Measurements from ENCODE around the gene TRMT10B.
"Not testable (repeated sequence)": the region's sequence is repeated elsewhere in the genome, so short reads cannot be mapped to it uniquely, and the experiment has no call there.

The TRMT10B gene

GRCh38 chr9:37800631-37801286, 47.2 kb downstream of the TRMT10B start, which contains the start of gene DCAF10 (continued):
- TF ChIP-seq PATZ1 (CRISPR knock-in tag; IDR thresholded peaks at IDR 0.05; ENCODE audit: borderline replicate concordance) (no peak), SNAI2 (CRISPR knock-in tag; IDR thresholded peaks at IDR 0.05) (no peak), CSRNP3 (CRISPR knock-in tag; IDR thresholded peaks at IDR 0.05) (no peak), TOX (CRISPR knock-in tag; IDR thresholded peaks at IDR 0.05; ENCODE audit: borderline replicate concordance) (no peak), ZNF8 (CRISPR knock-in tag; IDR thresholded peaks at IDR 0.05) (no peak), ESRRG (CRISPR knock-in tag; IDR thresholded peaks at IDR 0.05) (no peak)

GRCh38 chr9:37801287-37801850, 47.8 kb downstream of the TRMT10B start:
- no peak for TF ChIP-seq OSR1 (CRISPR knock-in tag; IDR thresholded peaks at IDR 0.05)
- peak; percentile 70 for ATAC-seq

GRCh38 chr9:37801959-37802711, 48.5 kb downstream of the TRMT10B start:
- ATAC-seq: no peak
- TF ChIP-seq ZNF565 (CRISPR knock-in tag; conservative IDR thresholded peaks at IDR 0.05; ENCODE audit: low read depth): no peak
- no peak for TF ChIP-seq CREB5 (CRISPR knock-in tag; IDR thresholded peaks at IDR 0.05; ENCODE audit: low read depth)

GRCh38 chr9:37806271-37806670, 52.7 kb downstream of the TRMT10B start:
- ATAC-seq: no peak
- TF ChIP-seq ZC3H10 (CRISPR knock-in tag; IDR thresholded peaks at IDR 0.05) (no peak), PPARA (CRISPR knock-in tag; IDR thresholded peaks at IDR 0.05; ENCODE audit: borderline replicate concordance) (no peak), BACH2 (CRISPR knock-in tag; IDR thresholded peaks at IDR 0.05; ENCODE audit: borderline replicate concordance) (no peak), ZFP3 (CRISPR knock-in tag; IDR thresholded peaks at IDR 0.05) (no peak), RARB (CRISPR knock-in tag; IDR thresholded peaks at IDR 0.05) (no peak), TOX (CRISPR knock-in tag; IDR thresholded peaks at IDR 0.05; ENCODE audit: borderline replicate concordance) (no peak), PATZ1 (CRISPR knock-in tag; IDR thresholded peaks at IDR 0.05; ENCODE audit: borderline replicate concordance) (no peak), SNAI2 (CRISPR knock-in tag; IDR thresholded peaks at IDR 0.05) (no peak), ISL1 (CRISPR knock-in tag; IDR thresholded peaks at IDR 0.05) (no peak), ZNF8 (CRISPR knock-in tag; IDR thresholded peaks at IDR 0.05) (no peak), CSRNP3 (CRISPR knock-in tag; IDR thresholded peaks at IDR 0.05) (no peak)
- TF ChIP-seq, protein P1, sequence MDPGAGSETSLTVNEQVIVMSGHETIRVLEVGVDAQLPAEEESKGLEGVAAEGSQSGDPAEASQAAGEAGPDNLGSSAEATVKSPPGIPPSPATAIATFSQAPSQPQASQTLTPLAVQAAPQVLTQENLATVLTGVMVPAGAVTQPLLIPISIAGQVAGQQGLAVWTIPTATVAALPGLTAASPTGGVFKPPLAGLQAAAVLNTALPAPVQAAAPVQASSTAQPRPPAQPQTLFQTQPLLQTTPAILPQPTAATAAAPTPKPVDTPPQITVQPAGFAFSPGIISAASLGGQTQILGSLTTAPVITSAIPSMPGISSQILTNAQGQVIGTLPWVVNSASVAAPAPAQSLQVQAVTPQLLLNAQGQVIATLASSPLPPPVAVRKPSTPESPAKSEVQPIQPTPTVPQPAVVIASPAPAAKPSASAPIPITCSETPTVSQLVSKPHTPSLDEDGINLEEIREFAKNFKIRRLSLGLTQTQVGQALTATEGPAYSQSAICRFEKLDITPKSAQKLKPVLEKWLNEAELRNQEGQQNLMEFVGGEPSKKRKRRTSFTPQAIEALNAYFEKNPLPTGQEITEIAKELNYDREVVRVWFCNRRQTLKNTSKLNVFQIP (CRISPR knock-in tag; IDR thresholded peaks at IDR 0.05; ENCODE audit: borderline replicate concordance, low read depth): no peak

DNA sequence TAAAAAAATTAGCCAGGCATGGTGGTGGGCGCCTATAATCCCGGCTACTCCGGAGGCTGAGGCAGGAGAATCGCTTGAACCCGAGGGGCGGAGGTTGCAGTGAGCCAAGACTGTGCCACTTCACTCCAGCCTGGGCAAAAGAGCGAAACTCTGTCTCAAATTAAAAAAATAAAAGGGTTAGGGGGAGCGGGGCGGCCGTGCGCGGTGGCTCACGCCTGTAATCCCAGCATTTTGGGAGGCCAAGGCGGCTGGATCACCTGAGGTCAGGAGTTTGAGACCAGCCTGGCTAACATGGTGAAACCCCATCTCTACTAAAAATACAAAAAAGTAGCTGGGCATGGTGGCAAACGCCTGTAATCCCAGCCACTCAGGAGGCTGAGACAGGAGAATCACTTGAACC, 56.1 kb downstream of the TRMT10B start:
- not testable (repeated sequence) for ATAC-seq

Data from SK-N-SH treated with all-trans-retinoic acid at 6 μM for 48 hours (cell line).